A172 (cell line): Measurements from ENCODE around the gene MOK. TPM values are rescaled to one million over a fixed set of nuclear protein-coding genes. Genes with fewer than 3 reads are reported as not detected.
"Not testable (repeated sequence)": the region's sequence is repeated elsewhere in the genome, so short reads cannot be mapped to it uniquely, and the experiment has no call there.

ENCODE experiments used
- DNase-seq: peaks from one replicate; pipeline ENCODE4 v3.0.0-alpha.2; 2015; ENCODE audit warnings: low spot score
- total RNA-seq: library from RNA; depleted of rRNA; stranded (reverse); fragments of >200 nt; shearing (Covaris generic); gene quantifications from 2 replicates; pipeline ENCODE4 v1.2.3, GENCODE V29; 2014; rRNA removed

Gene MOK, protein sequence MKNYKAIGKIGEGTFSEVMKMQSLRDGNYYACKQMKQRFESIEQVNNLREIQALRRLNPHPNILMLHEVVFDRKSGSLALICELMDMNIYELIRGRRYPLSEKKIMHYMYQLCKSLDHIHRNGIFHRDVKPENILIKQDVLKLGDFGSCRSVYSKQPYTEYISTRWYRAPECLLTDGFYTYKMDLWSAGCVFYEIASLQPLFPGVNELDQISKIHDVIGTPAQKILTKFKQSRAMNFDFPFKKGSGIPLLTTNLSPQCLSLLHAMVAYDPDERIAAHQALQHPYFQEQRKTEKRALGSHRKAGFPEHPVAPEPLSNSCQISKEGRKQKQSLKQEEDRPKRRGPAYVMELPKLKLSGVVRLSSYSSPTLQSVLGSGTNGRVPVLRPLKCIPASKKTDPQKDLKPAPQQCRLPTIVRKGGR
- 8.4 and 11.6 TPM in 2 replicates for total RNA-seq

DNA sequence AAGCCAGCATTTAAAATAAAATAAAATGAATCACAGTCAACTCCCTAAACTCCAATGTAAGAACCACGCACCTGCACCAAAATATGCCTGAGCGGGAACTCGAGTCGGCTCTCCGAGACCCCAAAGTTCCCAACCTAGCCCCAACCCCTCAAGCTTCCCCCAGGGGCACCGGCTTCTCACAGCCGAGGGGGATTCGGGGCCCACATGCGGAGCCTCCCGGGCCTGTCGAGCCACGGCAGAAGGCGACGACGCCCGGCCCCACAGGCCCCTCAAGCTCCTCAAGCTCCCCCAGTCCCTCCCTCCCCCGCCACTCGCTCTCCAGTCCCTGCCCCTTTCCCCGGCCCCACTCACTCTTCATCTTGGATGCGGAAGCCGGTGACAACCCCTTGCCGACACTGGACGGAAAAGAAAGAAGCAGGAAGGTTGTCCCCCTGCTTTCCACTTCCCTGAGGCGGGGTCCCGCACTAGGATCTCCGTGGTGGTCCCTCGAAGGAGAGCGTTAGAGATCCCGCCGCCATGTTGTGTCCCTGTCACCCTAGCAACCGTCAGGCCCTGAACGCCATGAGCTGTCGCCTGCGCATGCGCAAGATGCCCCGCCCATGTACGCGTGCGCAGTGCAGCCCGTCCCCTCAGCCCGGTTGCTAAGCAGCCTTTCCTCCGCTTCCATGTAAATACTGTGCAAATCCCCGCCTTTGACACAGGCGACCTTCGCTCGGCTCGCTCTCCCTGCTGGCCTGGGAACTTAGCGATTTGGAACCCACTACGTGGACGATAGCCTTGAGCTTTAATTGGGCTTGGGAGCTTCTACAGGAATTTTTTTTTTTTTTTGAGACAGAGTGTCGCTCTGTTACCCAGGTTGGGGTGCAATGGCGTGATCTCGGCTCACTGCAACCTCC lies at the start of gene MOK:
Gene MOK (minus strand): TSS at position 554 of the 896 bp plus-strand sequence. CDS start 196 bp downstream, at position 358.
- peak; percentile 84 for DNase-seq

DNA sequence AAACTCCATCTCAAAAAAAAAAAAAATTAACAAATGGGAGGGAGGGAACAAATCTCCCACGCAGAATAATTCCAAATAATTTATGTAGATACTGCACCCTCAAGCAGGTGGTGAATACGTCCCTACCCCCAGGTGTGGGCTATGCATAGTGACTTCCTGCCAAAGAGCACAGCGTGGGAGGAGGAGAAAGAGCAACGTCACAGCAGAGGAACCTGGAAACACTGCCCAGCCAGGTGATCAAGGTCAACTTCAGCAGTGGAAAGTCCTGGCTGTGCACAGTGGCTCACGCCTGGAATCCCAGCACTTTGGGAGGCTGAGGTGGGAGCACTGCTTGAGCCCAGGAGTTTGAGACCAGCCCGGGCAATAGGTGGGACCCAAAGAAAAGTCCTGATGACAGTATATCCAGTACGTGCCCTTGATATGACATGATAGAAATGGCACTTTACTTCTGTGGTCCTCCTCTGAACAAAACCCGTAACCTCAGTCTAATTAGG lies 48.2 kb upstream of the MOK start:
- DNase-seq = no peak

GRCh38 chr14:102352213-102352612 lies 47.2 kb upstream of the MOK start:
- no peak for DNase-seq

- not testable (repeated sequence) for DNase-seq
Observed at GRCh38 chr14:102351593-102351992, 46.6 kb upstream of the MOK start.

DNA sequence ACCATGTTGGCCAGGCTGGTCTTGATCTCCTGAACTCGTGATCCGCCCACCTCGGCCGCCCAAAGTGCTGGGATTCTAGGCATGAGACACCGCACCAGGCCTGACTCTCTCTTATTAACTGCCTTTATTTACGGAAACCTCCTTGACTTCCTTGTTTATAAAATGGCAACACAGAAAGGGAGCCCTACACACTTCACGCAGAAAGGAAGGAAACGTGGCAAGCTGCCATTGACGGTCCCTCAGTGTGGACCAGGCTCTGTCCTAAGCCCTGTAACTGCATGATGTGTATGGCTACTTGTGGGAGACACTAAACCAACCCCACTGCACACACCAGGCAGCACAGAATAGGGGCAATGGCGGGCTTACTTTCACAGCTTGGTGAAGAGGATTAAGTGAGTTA lies 46.1 kb upstream of the MOK start:
- DNase-seq = no peak

DNA sequence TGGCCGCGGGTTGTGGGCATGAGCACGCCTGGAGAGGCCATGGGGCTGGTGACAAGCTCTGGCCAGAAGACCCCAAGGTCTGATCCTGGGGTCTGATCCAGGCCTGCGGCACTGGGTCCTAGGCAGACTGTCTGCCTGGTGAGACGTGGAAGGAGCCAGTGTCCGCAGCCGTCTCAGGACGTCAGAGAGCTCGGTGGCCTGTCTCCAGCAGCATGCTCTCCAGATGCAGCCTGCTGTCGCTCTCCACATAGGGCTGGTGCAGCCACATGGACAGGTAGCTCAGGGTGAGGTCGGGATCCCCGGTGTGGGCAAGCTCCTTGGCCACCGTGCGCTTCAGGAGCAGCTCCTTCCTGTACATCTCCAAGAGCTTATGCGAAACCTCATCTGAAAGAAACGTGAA lies 43.4 kb upstream of the MOK start:
- no peak for DNase-seq

DNA sequence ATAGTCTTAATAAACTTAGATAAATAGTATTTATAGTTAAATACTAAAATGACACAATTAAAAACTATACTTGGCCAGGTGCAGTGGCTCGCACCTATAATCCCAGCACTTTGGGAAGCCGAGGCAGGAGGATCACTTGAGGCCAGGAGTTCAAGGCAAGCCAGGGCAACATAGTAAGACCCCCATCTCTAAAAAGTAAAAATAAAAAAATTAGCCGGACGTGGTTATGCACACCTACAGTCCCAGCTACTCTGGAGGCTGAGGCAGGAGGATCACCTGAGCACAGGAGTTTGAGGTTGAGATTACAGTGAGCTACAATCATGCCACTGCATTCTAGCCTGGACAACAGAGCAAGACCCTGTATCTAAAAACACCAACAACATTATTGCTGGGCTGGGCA lies 41.7 kb upstream of the MOK start:
- no peak for DNase-seq

DNA sequence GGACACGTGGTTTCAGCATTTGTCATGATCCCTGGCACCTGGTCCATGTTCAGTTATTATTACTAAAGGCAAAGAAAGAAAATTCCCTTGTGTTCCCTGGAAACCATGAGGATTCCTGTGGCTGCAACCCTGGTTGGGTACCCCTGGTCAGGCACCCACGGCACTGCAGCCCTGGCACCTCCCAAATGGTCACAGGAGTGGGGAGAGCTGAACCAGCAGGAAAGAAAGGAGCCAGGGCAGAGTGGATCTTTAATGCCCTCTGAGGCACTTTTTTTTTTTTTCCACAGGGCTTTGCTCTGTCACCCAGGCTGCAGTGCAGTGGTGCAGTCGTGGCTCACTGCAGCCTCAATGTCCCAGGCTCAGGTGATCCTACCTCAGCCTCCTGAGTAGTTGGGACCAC lies 40.3 kb upstream of the MOK start:
- DNase-seq = no peak

DNA sequence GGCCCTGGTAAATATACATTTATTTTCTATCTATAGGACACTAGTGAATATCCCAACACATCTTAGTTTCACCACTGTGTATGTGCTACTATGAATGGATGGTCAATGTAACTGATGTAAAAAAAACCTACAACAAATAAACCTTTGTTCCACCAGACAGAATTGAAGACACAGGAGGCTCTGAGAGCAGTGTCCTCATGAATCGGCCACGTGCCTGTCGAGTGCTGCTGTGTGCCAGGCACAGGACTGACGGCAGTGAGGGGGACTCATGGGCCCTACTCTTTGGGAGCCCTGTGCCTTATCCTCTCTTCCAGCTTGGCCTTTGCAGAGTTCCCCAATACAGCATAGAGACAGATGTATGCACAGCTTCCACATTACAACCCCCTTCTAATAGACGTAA lies 39.5 kb upstream of the MOK start:
- DNase-seq = no peak

GRCh38 chr14:102344084-102344483 lies 39.1 kb upstream of the MOK start:
- no peak for DNase-seq

GRCh38 chr14:102342238-102342637 lies 37.3 kb upstream of the MOK start:
- no peak for DNase-seq

DNA sequence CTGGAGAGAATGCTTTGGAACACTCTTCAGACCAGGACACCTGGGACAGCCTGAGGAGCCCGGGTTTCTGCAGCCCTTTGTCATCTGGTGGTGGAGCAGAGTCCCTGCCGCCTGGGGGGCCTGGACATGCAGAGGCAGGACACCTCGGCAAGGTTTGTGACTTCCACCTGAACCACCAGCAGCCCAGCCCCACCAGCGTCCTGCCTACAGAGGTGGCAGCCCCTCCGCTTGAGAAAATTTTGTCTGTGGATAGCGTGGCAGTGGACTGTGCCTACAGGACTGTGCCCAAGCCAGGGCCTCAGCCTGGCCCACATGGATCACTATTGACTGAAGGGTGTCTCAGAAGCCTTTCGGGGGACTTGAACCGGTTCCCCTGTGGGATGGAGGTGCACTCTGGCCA lies 36.6 kb upstream of the MOK start:
- no peak for DNase-seq

- DNase-seq = no peak
Observed at GRCh38 chr14:102338724-102339123, 33.8 kb upstream of the MOK start.

GRCh38 chr14:102335163-102335562 lies 30.2 kb upstream of the MOK start:
- no peak for DNase-seq

- DNase-seq = no peak
Observed at GRCh38 chr14:102333795-102334705, 29.1 kb upstream of the MOK start.

GRCh38 chr14:102333390-102333789 lies 28.4 kb upstream of the MOK start:
- no peak for DNase-seq

GRCh38 chr14:102330806-102331205 lies 25.8 kb upstream of the MOK start:
- DNase-seq = no peak

GRCh38 chr14:102329381-102329780 lies 24.4 kb upstream of the MOK start:
- not testable (repeated sequence) for DNase-seq

- DNase-seq = no peak
Observed at GRCh38 chr14:102326583-102326982, 21.6 kb upstream of the MOK start.

DNA sequence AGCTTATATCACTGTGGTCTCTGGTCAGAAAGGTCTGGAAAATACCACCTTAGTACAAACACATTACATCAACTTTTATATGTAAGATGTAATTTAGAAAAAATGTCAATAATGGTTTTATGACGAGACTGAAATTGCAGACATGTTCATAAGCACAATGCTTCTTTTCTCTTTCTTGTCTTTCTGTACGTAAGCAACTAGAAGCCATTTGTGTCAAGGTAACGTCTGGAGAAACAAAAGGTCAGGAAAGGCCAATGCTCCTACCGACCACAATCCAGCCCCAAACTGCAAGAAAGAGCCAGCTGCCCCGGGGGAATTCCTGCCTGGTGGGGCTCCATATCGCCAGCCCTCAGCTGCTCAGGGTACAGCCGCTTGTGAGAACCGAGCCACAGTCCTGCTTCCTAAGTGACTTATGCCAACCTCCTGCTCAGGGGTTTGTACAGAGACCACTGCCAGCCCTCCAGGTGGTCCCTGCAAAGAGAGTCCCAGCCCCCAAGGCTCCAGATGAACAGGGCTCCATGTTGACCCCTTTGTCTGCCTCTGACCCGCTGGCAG lies 20.9 kb upstream of the MOK start:
- no peak for DNase-seq

DNA sequence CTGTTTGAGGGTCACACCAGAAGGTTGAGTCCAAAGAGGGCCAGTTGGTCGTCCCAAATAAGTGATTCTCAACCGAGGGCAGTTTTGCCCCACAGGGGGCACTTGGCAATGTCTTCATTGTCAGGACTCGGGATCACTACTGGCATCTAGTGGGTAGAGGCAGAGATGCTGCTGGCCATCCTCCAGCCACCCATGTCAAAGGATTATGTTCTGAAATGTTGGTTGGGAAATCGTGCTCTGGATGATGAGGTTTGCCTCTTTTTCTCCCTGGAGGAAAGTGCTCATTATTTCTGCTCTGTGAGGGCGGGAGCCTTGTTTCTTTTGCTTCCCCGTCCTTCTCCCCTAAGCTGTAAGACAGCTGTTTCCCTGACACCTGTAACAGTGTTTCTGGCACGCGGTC lies 18.1 kb upstream of the MOK start:
- peak; percentile 65 for DNase-seq
